Stimulated activated CD8-positive, alpha-beta memory T cell treated with anti-CD3 and anti-CD28 coated beads, Interleukin-12 subunit alpha, Interleukin-12 subunit beta, amount 100 ng/mL, for 1 hour (primary cell): Measurements from ENCODE around the gene TGM6.

Source experiments
- DNase-seq: peaks from one replicate; pipeline ENCODE4 v3.0.0-alpha.2; 2020; ENCODE audit warnings: low read depth

TGM6 gene

GRCh38 chr20:2458919-2459499 lies 78.3 kb downstream of the TGM6 start:
- no peak for DNase-seq

- no peak for DNase-seq
These were observed 79.5 kb downstream of the TGM6 start for GRCh38 chr20:2459981-2460751.

GRCh38 chr20:2460752-2461424 lies 80.2 kb downstream of the TGM6 start:
- no peak for DNase-seq

- DNase-seq = no peak
These were observed 81.8 kb downstream of the TGM6 start for GRCh38 chr20:2462484-2462883.

GRCh38 chr20:2463616-2464365 lies 83.1 kb downstream of the TGM6 start:
- no peak for DNase-seq

- no peak for DNase-seq
These were observed 84.4 kb downstream of the TGM6 start for GRCh38 chr20:2465100-2465499.

GRCh38 chr20:2467412-2467811 lies 86.7 kb downstream of the TGM6 start:
- no peak for DNase-seq

GRCh38 chr20:2468581-2469407 lies 88.1 kb downstream of the TGM6 start:
- no peak for DNase-seq

GRCh38 chr20:2469991-2470422 lies 89.3 kb downstream of the TGM6 start:
- peak; percentile 43 for DNase-seq

GRCh38 chr20:2470423-2471193 lies 89.9 kb downstream of the TGM6 start, which contains the start of gene SNRPB:
Gene SNRPB (minus strand): TSS chr20:2470789. CDS start chr20:2470690, 99 bp downstream.
- peak; percentile 94 for DNase-seq

GRCh38 chr20:2473516-2473915 lies 92.8 kb downstream of the TGM6 start:
- no peak for DNase-seq

- DNase-seq = no peak
These were observed 95.4 kb downstream of the TGM6 start for GRCh38 chr20:2475850-2476741.

GRCh38 chr20:2476742-2477615 lies 96.3 kb downstream of the TGM6 start:
- DNase-seq = no peak

GRCh38 chr20:2480381-2480780 lies 99.7 kb downstream of the TGM6 start:
- no peak for DNase-seq
